ENCODE results near the gene AFF2.

The AFF2 gene

DNA sequence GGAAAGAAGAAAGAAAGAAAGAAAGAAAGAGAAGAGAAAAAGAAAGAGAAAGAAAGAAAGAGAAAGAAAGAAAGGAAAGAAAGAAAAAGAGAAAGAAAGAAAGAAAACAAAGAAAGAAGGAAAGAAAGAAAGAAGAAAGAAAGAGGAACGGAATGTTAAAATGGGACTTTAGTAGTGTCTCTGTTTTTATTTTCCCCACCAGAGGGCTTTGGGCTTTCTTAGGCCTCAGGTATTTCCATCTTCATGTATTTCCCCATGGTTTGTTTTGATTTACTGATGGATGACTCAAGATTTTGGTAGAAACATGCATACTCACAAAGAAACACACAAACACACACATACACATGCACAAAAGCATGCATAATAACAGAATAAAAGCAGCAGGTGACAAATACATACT is 181.2 kb downstream of the AFF2 start:
- POLR2A ChIA-PET = no interaction called here
- no peak for DNase-seq (ENCODE audit: extremely low spot score)
- CTCF ChIA-PET = no interaction called here
- no peak for TF ChIP-seq LEF1 (IDR thresholded peaks at IDR 0.05; ENCODE audit: borderline replicate concordance)
- no peak for TF ChIP-seq FOXM1 (IDR thresholded peaks at IDR 0.05; ENCODE audit: borderline replicate concordance)
- TF ChIP-seq ARNT (IDR thresholded peaks at IDR 0.05) = no peak
- TF ChIP-seq HDGF (IDR thresholded peaks at IDR 0.05; ENCODE audit: borderline replicate concordance) = no peak
- no peak for TF ChIP-seq NFRKB (IDR thresholded peaks at IDR 0.05)

DNA sequence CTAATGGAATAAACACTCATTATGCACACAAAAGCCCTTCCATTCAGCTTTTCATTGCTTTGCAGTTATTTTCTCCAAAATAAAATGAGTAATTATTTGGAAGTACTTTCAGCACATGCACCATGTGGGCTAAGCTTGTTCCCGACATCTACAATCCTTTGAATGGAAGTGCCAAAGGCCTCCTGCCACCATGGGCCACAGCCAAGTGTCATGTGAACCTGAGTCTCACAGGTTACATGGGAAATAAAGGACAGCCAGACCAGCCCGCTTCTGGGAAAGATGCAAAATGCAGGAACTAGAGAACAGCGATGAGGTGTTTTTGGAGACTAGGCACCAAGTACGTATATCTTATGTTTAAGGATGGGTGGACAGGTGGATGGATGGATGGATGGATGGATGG is 181.8 kb downstream of the AFF2 start:
- ChIA-PET CTCF (no interaction called here), POLR2A (no interaction called here)
- DNase-seq (ENCODE audit: extremely low spot score) = no peak
- no peak for TF ChIP-seq SP1 (IDR thresholded peaks at IDR 0.05)

DNA sequence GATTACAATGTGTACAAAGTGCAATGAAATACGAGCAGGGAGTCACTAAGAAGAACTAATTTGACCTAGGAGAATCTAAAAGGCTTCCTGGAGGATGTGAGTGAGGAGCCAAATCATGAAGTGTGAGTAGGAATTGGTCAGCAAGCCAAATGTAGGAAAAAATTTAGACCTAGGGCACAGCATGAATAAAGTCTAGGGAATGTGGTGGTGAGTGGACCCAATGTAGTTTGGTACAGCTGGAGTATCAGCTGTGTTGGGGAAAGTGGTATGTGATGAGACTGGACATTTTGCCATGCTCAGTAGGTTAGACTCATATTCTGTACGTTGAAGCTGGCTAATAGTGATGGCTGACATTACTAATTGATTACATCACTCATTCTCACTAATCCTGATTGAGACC is 191.0 kb downstream of the AFF2 start:
- POLR2A ChIA-PET = no interaction called here

DNA sequence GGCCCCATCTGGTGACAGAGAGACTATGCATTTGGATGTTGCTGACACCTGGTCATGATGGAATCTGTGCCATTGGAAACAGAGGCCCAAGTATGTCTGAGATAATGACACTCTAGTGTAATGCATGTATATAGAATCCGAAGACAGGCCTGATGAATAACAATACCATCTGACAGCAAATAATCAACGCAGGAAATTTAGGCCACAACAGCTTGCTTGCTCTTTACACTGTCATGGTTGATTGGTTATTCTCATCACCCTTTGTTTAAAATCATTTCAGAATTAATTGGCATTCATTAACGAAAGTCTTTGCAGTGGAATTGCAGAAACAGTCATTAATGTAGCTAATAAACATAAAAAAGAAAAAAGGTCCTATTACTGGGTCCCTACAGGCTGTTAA is 194.8 kb downstream of the AFF2 start:
- DNase-seq (ENCODE audit: extremely low spot score) = no peak
- TF ChIP-seq NFRKB (IDR thresholded peaks at IDR 0.05) = no peak
- TF ChIP-seq LEF1 (IDR thresholded peaks at IDR 0.05; ENCODE audit: borderline replicate concordance) = no peak
- ChIA-PET CTCF (no interaction called here), POLR2A (no interaction called here)

More for the DNA sequence above, 191.0 kb downstream of the AFF2 start:
- DNase-seq (ENCODE audit: extremely low spot score) = no peak
- TF ChIP-seq FOXK2 (IDR thresholded peaks at IDR 0.05) (no peak), ZNF384 (IDR thresholded peaks at IDR 0.05) (no peak), BHLHE40 (IDR thresholded peaks at IDR 0.05; ENCODE audit: borderline replicate concordance) (no peak), FOXA1 (IDR thresholded peaks at IDR 0.05) (no peak), TARDBP (IDR thresholded peaks at IDR 0.05) (no peak), SP1 (IDR thresholded peaks at IDR 0.05) (no peak), NFRKB (IDR thresholded peaks at IDR 0.05) (no peak)
- TF ChIP-seq, protein P1, sequence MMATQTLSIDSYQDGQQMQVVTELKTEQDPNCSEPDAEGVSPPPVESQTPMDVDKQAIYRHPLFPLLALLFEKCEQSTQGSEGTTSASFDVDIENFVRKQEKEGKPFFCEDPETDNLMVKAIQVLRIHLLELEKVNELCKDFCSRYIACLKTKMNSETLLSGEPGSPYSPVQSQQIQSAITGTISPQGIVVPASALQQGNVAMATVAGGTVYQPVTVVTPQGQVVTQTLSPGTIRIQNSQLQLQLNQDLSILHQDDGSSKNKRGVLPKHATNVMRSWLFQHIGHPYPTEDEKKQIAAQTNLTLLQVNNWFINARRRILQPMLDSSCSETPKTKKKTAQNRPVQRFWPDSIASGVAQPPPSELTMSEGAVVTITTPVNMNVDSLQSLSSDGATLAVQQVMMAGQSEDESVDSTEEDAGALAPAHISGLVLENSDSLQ (IDR thresholded peaks at IDR 0.05) = no peak
- CTCF ChIA-PET = no interaction called here

DNA sequence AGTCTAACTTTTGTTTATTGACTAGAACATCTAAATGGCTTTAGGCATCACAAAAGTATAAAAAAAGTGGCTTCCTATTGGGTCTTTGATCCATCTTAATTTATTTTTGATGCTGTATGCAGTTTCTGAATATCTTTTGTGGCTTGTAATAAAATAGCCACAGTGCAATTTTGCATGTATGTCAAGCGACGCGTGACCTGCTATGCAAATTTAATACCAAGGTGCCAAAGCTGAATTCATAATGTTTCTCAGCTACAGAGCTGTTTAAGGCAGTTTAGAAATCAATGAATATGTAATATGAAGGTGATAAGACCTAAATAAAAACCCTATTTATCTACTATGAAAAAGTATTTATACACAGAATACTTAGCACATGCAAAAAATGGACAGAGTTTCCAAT is 197.8 kb downstream of the AFF2 start:
- POLR2A ChIA-PET = no interaction called here
- CTCF ChIA-PET = no interaction called here
- TF ChIP-seq ZNF384 (IDR thresholded peaks at IDR 0.05) = no peak
- TF ChIP-seq SUZ12 (IDR thresholded peaks at IDR 0.05) = no peak
- TF ChIP-seq BHLHE40 (IDR thresholded peaks at IDR 0.05; ENCODE audit: borderline replicate concordance) = no peak
- TF ChIP-seq, protein P1 (IDR thresholded peaks at IDR 0.05) = no peak
- TF ChIP-seq FOXM1 (IDR thresholded peaks at IDR 0.05; ENCODE audit: borderline replicate concordance) = no peak
- TF ChIP-seq TARDBP (IDR thresholded peaks at IDR 0.05) = no peak
- no peak for TF ChIP-seq HDGF (IDR thresholded peaks at IDR 0.05; ENCODE audit: borderline replicate concordance)
- no peak for TF ChIP-seq SP1 (IDR thresholded peaks at IDR 0.05)
- TF ChIP-seq FOXA1 (IDR thresholded peaks at IDR 0.05) = no peak
- no peak for TF ChIP-seq FOXK2 (IDR thresholded peaks at IDR 0.05)
- no peak for TF ChIP-seq LEF1 (IDR thresholded peaks at IDR 0.05; ENCODE audit: borderline replicate concordance)
- TF ChIP-seq CTBP1 (IDR thresholded peaks at IDR 0.05; ENCODE audit: borderline replicate concordance) = no peak
- TF ChIP-seq ARNT (IDR thresholded peaks at IDR 0.05) = no peak
- no peak for TF ChIP-seq L3MBTL2 (conservative IDR thresholded peaks at IDR 0.05)
- TF ChIP-seq ELF4 (IDR thresholded peaks at IDR 0.05) = no peak
- TF ChIP-seq NFRKB (IDR thresholded peaks at IDR 0.05) = no peak
- DNase-seq (ENCODE audit: extremely low spot score) = no peak

DNA sequence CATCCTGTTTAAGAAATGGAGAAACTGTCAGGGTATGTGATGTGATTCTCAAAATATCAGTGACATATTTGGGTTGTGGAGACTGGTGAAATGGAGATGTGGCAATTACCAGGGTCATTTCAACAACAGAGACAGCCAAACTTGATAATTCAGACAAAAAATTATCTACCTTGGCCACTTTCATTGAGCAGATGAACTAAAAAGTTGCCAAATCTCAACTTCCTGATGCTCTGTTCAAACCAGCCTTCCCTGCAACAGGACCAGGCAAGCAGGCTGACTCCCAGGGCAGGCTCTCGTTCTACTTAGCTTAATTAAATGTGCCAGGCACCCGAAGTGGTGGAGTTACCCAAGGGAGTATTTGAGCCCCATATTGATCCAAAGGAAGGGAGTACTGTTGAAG is 199.6 kb downstream of the AFF2 start:
- CTCF ChIA-PET = no interaction called here

DNA sequence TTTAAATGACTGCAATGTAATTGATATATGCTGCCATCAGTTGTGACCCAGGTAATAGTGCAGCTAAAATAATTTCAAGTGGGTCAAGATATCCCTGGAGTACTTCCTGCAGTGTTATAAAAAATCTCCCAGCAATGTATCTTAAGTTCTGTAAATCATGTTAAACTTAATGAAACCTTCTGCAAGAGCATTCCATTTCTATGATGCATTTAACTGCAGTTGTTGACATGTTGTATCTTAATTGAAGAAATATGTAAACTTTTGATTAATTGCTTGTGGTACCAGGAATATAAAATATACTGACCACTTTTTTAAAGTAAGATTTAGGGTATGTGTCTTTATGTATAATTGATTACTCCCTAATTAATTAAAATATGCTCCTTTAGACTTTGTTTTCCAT is 213.6 kb downstream of the AFF2 start:
- no peak for DNase-seq (ENCODE audit: extremely low spot score)
- CTCF ChIA-PET = no interaction called here
- POLR2A ChIA-PET = no interaction called here
- TF ChIP-seq LEF1 (IDR thresholded peaks at IDR 0.05; ENCODE audit: borderline replicate concordance) = no peak
- TF ChIP-seq, protein P1 (IDR thresholded peaks at IDR 0.05) = no peak
- no peak for TF ChIP-seq CTBP1 (IDR thresholded peaks at IDR 0.05; ENCODE audit: borderline replicate concordance)
- TF ChIP-seq ELF4 (IDR thresholded peaks at IDR 0.05) = no peak
- TF ChIP-seq FOXK2 (IDR thresholded peaks at IDR 0.05) = no peak
- TF ChIP-seq SP1 (IDR thresholded peaks at IDR 0.05) = no peak
- no peak for TF ChIP-seq L3MBTL2 (conservative IDR thresholded peaks at IDR 0.05)
- TF ChIP-seq SUZ12 (IDR thresholded peaks at IDR 0.05) = no peak
- no peak for TF ChIP-seq NFRKB (IDR thresholded peaks at IDR 0.05)
- no peak for TF ChIP-seq BHLHE40 (IDR thresholded peaks at IDR 0.05; ENCODE audit: borderline replicate concordance)
- TF ChIP-seq HDGF (IDR thresholded peaks at IDR 0.05; ENCODE audit: borderline replicate concordance) = no peak

More for the DNA sequence above, 199.6 kb downstream of the AFF2 start:
- TF ChIP-seq, protein P1 (IDR thresholded peaks at IDR 0.05) = no peak
- TF ChIP-seq L3MBTL2 (conservative IDR thresholded peaks at IDR 0.05) = no peak
- TF ChIP-seq ZNF384 (IDR thresholded peaks at IDR 0.05) = no peak
- TF ChIP-seq CTBP1 (IDR thresholded peaks at IDR 0.05; ENCODE audit: borderline replicate concordance) = no peak
- TF ChIP-seq FOXK2 (IDR thresholded peaks at IDR 0.05) = no peak
- no peak for TF ChIP-seq BHLHE40 (IDR thresholded peaks at IDR 0.05; ENCODE audit: borderline replicate concordance)
- no peak for TF ChIP-seq NFRKB (IDR thresholded peaks at IDR 0.05)
- TF ChIP-seq SUZ12 (IDR thresholded peaks at IDR 0.05) = no peak
- TF ChIP-seq TARDBP (IDR thresholded peaks at IDR 0.05) = no peak
- DNase-seq (ENCODE audit: extremely low spot score) = no peak
- POLR2A ChIA-PET = no interaction called here
